Measurements from ENCODE around the gene DNLZ.
A peak's percentile ranks its signal among the peaks of the same experiment; 100 is the strongest.
"Not testable (repeated sequence)": the region's sequence is repeated elsewhere in the genome, so short reads cannot be mapped to it uniquely, and the experiment has no call there.

Gene DNLZ

GRCh38 chr9:136326761-136327303 lies 36.7 kb downstream of the DNLZ start:
- Histone ChIP-seq H3K36me3 (ENCODE audit: insufficient read depth, low read length) (no peaks in the 10 kb centered on the region), H3K9ac (ENCODE audit: low read depth, low read length) (peak overlapping the region; percentile 36), H3K4me1 (ENCODE audit: insufficient read depth, low read length) (peaks cover 6% of the 10 kb centered on the region; the same call in 1 of the 2 replicates), H3K9me3 (ENCODE audit: control insufficient read depth, insufficient read depth, low read length) (no peaks in the 10 kb centered on the region)

GRCh38 chr9:136326061-136326760 lies 37.3 kb downstream of the DNLZ start:
- Histone ChIP-seq H3K36me3 (ENCODE audit: insufficient read depth, low read length) (no peaks in the 10 kb centered on the region), H3K9me3 (ENCODE audit: control insufficient read depth, insufficient read depth, low read length) (no peaks in the 10 kb centered on the region), H3K9ac (ENCODE audit: low read depth, low read length) (peak overlapping the region; percentile 36; the same call in 1 of the 2 replicates), H3K4me1 (ENCODE audit: insufficient read depth, low read length) (peaks cover 6% of the 10 kb centered on the region; the same call in 1 of the 2 replicates)

- no peaks in the 10 kb centered on the region for H3K9me3 ChIP-seq (ENCODE audit: control insufficient read depth, insufficient read depth, low read length)
- H3K4me1 ChIP-seq (ENCODE audit: insufficient read depth, low read length): peaks cover 6% of the 10 kb centered on the region; the same call in 1 of the 2 replicates
- H3K36me3 ChIP-seq (ENCODE audit: insufficient read depth, low read length): no peaks in the 10 kb centered on the region
- no peak overlapping the region for H3K9ac ChIP-seq (ENCODE audit: low read depth, low read length)
Measured at GRCh38 chr9:136325358-136325757, 38.2 kb downstream of the DNLZ start.

- no peaks in the 10 kb centered on the region for H3K9me3 ChIP-seq (ENCODE audit: control insufficient read depth, insufficient read depth, low read length)
- H3K4me1 ChIP-seq (ENCODE audit: insufficient read depth, low read length): peaks cover 6% of the 10 kb centered on the region; the same call in 1 of the 2 replicates
- H3K9ac ChIP-seq (ENCODE audit: low read depth, low read length): no peak overlapping the region
- no peaks in the 10 kb centered on the region for H3K36me3 ChIP-seq (ENCODE audit: insufficient read depth, low read length)
Measured at GRCh38 chr9:136324501-136325300, 38.8 kb downstream of the DNLZ start.

- Histone ChIP-seq H3K36me3 (ENCODE audit: insufficient read depth, low read length) (no peaks in the 10 kb centered on the region), H3K9ac (ENCODE audit: low read depth, low read length) (no peak overlapping the region), H3K4me1 (ENCODE audit: insufficient read depth, low read length) (peaks cover 6% of the 10 kb centered on the region; the same call in 1 of the 2 replicates), H3K9me3 (ENCODE audit: control insufficient read depth, insufficient read depth, low read length) (no peaks in the 10 kb centered on the region)
Measured at GRCh38 chr9:136323371-136323789, 40.2 kb downstream of the DNLZ start.

- H3K36me3 ChIP-seq (ENCODE audit: insufficient read depth, low read length): no peaks in the 10 kb centered on the region
- no peak overlapping the region for H3K9ac ChIP-seq (ENCODE audit: low read depth, low read length)
- H3K4me1 ChIP-seq (ENCODE audit: insufficient read depth, low read length): peaks cover 6% of the 10 kb centered on the region; the same call in 1 of the 2 replicates
- no peaks in the 10 kb centered on the region for H3K9me3 ChIP-seq (ENCODE audit: control insufficient read depth, insufficient read depth, low read length)
Measured at GRCh38 chr9:136322756-136323330, 40.7 kb downstream of the DNLZ start.

- Histone ChIP-seq H3K4me1 (ENCODE audit: insufficient read depth, low read length) (peaks cover 2% of the 10 kb centered on the region; the same call in 1 of the 2 replicates), H3K36me3 (ENCODE audit: insufficient read depth, low read length) (no peaks in the 10 kb centered on the region), H3K9me3 (ENCODE audit: control insufficient read depth, insufficient read depth, low read length) (no peaks in the 10 kb centered on the region), H3K9ac (ENCODE audit: low read depth, low read length) (no peak overlapping the region)
Measured at GRCh38 chr9:136321561-136321960, 42.0 kb downstream of the DNLZ start.

- H3K4me1 ChIP-seq (ENCODE audit: insufficient read depth, low read length); H3K9ac ChIP-seq (ENCODE audit: low read depth, low read length); H3K9me3 ChIP-seq (ENCODE audit: control insufficient read depth, insufficient read depth, low read length); H3K36me3 ChIP-seq (ENCODE audit: insufficient read depth, low read length): not testable (repeated sequence)
Measured at GRCh38 chr9:136320972-136321371, 42.6 kb downstream of the DNLZ start.

GRCh38 chr9:136319955-136320354 lies 43.6 kb downstream of the DNLZ start:
- H3K9ac ChIP-seq (ENCODE audit: low read depth, low read length); H3K9me3 ChIP-seq (ENCODE audit: control insufficient read depth, insufficient read depth, low read length); H3K36me3 ChIP-seq (ENCODE audit: insufficient read depth, low read length); H3K4me1 ChIP-seq (ENCODE audit: insufficient read depth, low read length): not testable (repeated sequence)

- H3K36me3 ChIP-seq (ENCODE audit: insufficient read depth, low read length); H3K9ac ChIP-seq (ENCODE audit: low read depth, low read length); H3K4me1 ChIP-seq (ENCODE audit: insufficient read depth, low read length); H3K9me3 ChIP-seq (ENCODE audit: control insufficient read depth, insufficient read depth, low read length): not testable (repeated sequence)
Measured at GRCh38 chr9:136319244-136319643, 44.3 kb downstream of the DNLZ start.

GRCh38 chr9:136318776-136319241 lies 44.7 kb downstream of the DNLZ start:
- Histone ChIP-seq H3K4me1 (ENCODE audit: insufficient read depth, low read length) (no peaks in the 10 kb centered on the region), H3K9me3 (ENCODE audit: control insufficient read depth, insufficient read depth, low read length) (no peaks in the 10 kb centered on the region; the same call in 1 of the 2 replicates), H3K36me3 (ENCODE audit: insufficient read depth, low read length) (no peaks in the 10 kb centered on the region), H3K9ac (ENCODE audit: low read depth, low read length) (no peak overlapping the region)

GRCh38 chr9:136318111-136318775 lies 45.3 kb downstream of the DNLZ start:
- no peaks in the 10 kb centered on the region for H3K4me1 ChIP-seq (ENCODE audit: insufficient read depth, low read length)
- no peak overlapping the region for H3K9ac ChIP-seq (ENCODE audit: low read depth, low read length)
- H3K9me3 ChIP-seq (ENCODE audit: control insufficient read depth, insufficient read depth, low read length): no peaks in the 10 kb centered on the region; the same call in 1 of the 2 replicates
- no peaks in the 10 kb centered on the region for H3K36me3 ChIP-seq (ENCODE audit: insufficient read depth, low read length)

GRCh38 chr9:136317695-136318094 lies 45.8 kb downstream of the DNLZ start:
- H3K36me3 ChIP-seq (ENCODE audit: insufficient read depth, low read length): no peaks in the 10 kb centered on the region
- H3K9me3 ChIP-seq (ENCODE audit: control insufficient read depth, insufficient read depth, low read length): no peaks in the 10 kb centered on the region; the same call in 1 of the 2 replicates
- H3K4me1 ChIP-seq (ENCODE audit: insufficient read depth, low read length): no peaks in the 10 kb centered on the region
- no peak overlapping the region for H3K9ac ChIP-seq (ENCODE audit: low read depth, low read length)

Data from ES-I3 (cell line).